ENCODE data around the gene CHFR. TPM values are rescaled to one million over a fixed set of nuclear protein-coding genes. Genes with fewer than 3 reads are reported as not detected.
"Not testable (repeated sequence)": the region's sequence is repeated elsewhere in the genome, so short reads cannot be mapped to it uniquely, and the experiment has no call there.

CHFR gene
- total RNA-seq, 2 experiments from 2014 or later, result 93.6 to 96.1 TPM

DNA sequence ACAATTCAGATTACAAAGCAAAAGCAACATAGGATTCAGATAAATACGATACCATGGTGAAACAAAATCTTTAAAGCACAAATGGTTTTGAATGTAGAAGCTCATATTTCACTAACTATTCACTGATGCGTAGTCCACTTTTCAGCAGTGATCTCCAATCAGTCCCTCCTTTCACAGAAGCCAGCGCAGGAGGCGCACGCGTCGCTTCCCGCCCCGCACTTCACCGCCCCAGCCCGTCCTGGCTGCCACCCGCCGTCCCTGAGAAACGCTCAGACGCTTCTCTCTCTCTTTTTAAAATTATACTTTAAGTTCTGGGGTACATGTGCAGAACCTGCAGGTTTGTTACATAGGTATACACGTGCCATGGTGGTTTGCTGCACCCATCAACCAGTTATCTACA is 19.8 kb upstream of the CHFR start:
- Mint-ChIP-seq H3K9me3 (peaks cover 8% of the 10 kb centered on the region), H3K4me3 (no peak overlapping the region), H3K4me1 (peaks cover 9% of the 10 kb centered on the region), H3K27me3 (peaks cover 13% of the 10 kb centered on the region), H3K27ac (no peak overlapping the region), H3K36me3 (peaks cover 8% of the 10 kb centered on the region)
- DNase-seq (no peak), ATAC-seq (ENCODE audit: low read depth) (no peak)
- POLR2A ChIA-PET, result interaction anchor here (0.6 to 1.1 kb wide), 2 partner anchors 20 to 50 kb away, joined by 3 read pairs; partner anchors contain the start of gene CHFR

DNA sequence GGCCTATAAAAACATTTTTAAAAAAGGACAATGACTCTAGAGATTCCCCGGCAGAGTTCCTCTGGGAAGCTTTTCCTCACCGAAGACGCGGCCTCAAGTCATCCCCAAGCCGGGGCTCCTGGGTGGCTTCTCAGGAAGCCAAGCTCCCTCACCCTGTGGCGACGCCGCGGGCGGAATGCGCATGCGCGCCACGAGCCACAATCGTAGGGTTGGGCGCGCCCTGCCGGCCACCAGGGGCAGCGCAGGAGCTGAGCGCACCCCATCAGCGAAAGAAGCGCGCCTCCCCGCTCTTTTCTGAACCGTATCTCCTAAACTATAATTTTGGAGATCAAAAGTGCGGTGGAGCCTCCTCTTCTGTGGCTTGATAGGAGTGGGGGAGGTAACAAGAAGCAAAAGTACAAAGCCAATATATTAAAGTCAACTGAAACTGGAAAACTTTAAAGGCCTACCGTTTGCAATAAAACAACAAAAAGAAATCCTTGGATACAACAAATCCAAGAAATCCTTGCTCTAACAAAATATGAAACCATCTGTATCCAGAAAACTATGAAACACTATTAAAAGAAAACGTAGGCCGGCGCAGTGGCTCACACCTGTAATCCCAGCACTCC is 17.4 kb upstream of the CHFR start:
- no peaks in the 10 kb centered on the region for H3K36me3 Mint-ChIP-seq
- no peaks in the 10 kb centered on the region for H3K9me3 Mint-ChIP-seq
- H3K27ac Mint-ChIP-seq, result no peak overlapping the region
- POLR2A ChIA-PET, result interaction anchor here (0.6 to 1.1 kb wide), 5 partner anchors 17 to 76 kb away, joined by 3 to 4 read pairs (median 3); partner anchors contain the start of gene CHFR
- peak; percentile 97 for DNase-seq
- peaks cover 13% of the 10 kb centered on the region for H3K27me3 Mint-ChIP-seq
- H3K4me1 Mint-ChIP-seq, result peaks cover 9% of the 10 kb centered on the region
- peak; percentile 8 for ATAC-seq (ENCODE audit: low read depth)
- peak overlapping the region; percentile 54 for H3K4me3 Mint-ChIP-seq

DNA sequence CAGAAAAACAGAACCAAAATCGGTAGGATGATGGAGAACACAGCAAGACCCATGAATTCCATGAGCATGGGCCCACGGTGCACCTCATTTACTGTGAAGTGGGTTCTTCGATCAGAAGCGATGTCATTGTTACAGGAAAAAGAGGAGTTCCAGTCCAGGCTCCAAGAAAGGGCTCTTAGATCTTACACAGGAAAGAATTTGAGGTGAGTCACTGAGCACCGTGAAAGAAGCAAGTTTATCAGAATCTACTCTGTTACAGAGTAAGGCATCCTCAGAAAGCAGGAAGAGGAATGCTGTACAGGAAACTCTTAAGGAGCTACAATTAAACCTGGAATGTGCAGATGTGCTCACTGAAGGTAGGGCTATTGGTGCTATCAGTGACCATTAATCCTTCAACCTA is 11.6 kb upstream of the CHFR start:
- Mint-ChIP-seq H3K27me3 (no peaks in the 10 kb centered on the region), H3K27ac (no peak overlapping the region), H3K9me3 (peaks cover 2% of the 10 kb centered on the region), H3K4me1 (peaks cover 4% of the 10 kb centered on the region), H3K4me3 (no peak overlapping the region), H3K36me3 (no peaks in the 10 kb centered on the region)
- no peak for DNase-seq
- POLR2A ChIA-PET, result interaction anchor here (1.1 kb wide), 1 partner anchor 10 kb away, joined by 3 read pairs; no protein-coding TSS in a partner anchor
- no peak for ATAC-seq (ENCODE audit: low read depth)

DNA sequence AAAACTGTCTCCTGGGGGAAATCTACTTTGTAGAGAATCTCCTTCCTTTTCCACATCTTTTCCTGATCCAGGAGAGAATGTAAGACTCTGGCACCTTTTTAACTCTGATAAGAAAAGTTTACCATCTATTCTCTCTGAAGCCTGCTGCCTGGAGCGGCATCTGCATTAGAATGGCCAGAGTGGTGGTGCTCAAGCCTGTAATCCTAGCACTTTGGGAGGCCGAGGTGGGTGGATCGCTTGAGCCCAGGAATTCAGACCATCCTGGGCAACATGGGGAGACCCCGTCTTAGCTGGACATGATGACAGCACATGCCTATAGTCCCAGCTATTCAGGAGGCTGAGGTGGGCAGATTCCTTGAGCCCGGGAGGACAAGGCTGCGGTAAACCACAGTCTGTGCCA is 1.4 kb upstream of the CHFR start:
- no peak for ATAC-seq (ENCODE audit: low read depth)
- DNase-seq, result no peak
- Mint-ChIP-seq H3K27ac (peak overlapping the region; percentile 62), H3K9me3 (peaks cover 11% of the 10 kb centered on the region), H3K36me3 (peaks cover 28% of the 10 kb centered on the region), H3K27me3 (no peaks in the 10 kb centered on the region), H3K4me1 (peaks cover 15% of the 10 kb centered on the region), H3K4me3 (peak overlapping the region; percentile 57)
- POLR2A ChIA-PET, result interaction anchor here (1.7 kb wide), 1 partner anchor 16 kb away, joined by 6 read pairs; no protein-coding TSS in a partner anchor

DNA sequence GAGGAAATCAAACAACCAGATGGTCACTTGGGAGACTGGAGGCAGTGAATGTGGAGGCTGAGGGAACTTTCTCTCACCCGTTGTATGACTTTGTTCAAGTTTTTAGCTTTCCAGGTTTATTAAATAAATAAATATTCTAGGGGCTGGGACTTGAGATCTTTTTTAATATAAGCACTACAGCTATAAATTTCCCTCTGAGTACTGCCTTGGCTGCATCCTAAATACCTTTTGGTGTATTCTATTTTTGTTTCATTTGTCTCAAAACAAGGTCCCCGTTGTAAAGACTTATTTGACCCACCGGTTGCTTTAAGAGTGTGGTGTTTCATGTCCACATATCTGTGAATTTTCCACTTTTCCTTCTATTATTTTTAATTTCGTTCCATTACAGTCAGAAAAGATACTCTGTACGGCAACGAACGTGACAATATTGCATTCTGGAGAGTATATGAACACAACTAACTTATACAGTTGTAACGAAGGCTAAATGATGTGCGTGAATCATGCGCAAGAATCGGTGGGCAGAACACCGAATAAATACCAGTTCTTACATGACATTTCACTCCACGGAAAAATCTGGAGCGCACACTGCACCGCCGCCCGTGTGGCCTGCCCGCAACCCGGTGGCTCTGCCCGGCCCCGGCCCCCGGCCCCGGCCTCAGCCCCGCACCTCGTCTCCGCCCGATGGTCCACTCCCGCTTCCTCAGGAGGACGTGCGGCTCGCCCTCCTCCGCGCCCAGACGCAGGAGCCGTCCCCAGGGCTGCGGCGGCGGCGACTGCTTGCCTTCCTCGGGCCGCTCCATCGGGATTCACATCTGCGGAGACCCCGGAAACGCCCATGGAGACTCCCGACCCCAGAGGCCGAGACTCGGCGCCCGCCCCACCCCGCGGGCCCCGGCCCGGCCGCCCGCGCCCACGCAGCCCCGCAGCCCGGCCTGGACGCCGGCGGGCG is 602 bp downstream of the CHFR start:
- POLR2A ChIA-PET, result interaction anchor here (0.7 to 1.3 kb wide), 14 partner anchors 8 to 151 kb away, joined by 3 to 20 read pairs (median 4); partner anchors contain the start of genes GOLGA3, ZNF26 and ZNF84
- Mint-ChIP-seq H3K4me3 (peak overlapping the region; percentile 81), H3K9me3 (peaks cover 11% of the 10 kb centered on the region), H3K27ac (peak overlapping the region; percentile 82), H3K27me3 (no peaks in the 10 kb centered on the region), H3K4me1 (peaks cover 15% of the 10 kb centered on the region), H3K36me3 (peaks cover 45% of the 10 kb centered on the region)
- DNase-seq (no peak), ATAC-seq (ENCODE audit: low read depth) (peak; percentile 11)

DNA sequence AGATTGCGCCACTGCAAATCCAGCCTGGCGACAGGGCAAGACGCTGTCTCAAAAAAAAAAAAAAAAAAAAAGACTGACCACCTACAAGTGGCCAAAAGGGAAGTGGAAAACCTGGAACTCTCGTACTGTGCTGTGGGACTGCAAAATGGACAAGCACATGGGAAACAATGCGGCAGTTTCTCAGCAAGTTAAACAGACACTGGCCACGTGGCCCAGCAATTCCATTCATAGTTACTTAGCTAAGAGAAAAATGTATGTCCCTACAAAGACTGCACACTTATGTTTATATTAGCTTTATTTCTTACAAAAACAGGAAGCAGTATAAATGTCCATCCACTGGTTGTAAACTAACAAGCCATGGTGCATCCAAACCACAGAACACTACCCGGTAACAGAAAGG is 5.6 kb downstream of the CHFR start:
- H3K27me3 Mint-ChIP-seq, result no peaks in the 10 kb centered on the region
- H3K36me3 Mint-ChIP-seq, result peaks cover 59% of the 10 kb centered on the region
- H3K4me3 Mint-ChIP-seq, result no peak overlapping the region
- peaks cover 7% of the 10 kb centered on the region for H3K9me3 Mint-ChIP-seq
- DNase-seq (no peak), ATAC-seq (ENCODE audit: low read depth) (no peak)
- POLR2A ChIA-PET, result no interaction called here
- no peak overlapping the region for H3K27ac Mint-ChIP-seq
- peaks cover 7% of the 10 kb centered on the region for H3K4me1 Mint-ChIP-seq

DNA sequence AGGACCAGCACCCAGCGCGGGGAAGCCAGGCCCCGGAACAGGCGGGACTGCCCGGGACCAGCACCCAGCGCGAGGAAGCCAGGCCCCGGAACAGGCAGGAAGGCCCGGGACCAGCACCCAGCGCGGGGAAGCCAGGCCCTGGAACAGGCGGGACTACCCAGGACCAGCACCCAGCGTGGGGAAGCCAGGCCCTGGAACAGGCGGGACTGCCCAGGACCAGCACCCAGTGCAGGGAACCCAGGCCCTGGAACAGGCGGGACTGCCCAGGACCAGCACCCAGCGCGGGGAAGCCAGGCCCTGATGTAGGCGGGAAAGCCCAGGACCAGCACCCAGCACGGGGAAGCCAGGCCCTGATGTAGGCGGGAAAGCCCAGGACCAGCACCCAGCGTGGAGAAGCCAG is 12.8 kb downstream of the CHFR start:
- Mint-ChIP-seq H3K4me1 (peaks cover 18% of the 10 kb centered on the region), H3K36me3 (peaks cover 35% of the 10 kb centered on the region)
- H3K9me3 Mint-ChIP-seq; POLR2A ChIA-PET; H3K27ac Mint-ChIP-seq; H3K4me3 Mint-ChIP-seq; DNase-seq; H3K27me3 Mint-ChIP-seq; ATAC-seq (ENCODE audit: low read depth): not testable (repeated sequence)

DNA sequence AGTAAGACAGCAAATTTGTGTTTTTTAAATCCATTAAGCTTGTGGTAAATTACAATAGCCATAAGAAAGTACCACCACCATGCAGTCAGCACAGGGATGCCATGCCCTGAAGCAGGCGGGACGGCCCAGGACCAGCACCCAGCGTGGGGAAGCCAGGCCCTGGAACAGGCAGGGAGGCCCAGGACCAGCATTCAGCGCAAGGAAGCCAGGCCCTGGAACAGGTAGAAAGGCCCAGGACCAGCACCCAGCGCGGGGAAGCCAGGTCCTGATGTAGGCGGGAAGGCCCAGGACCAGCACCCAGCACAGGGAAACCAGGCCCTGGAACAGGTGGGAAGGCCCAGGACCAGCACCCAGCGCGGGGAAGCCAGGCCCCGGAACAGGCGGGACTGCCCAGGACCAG is 13.2 kb downstream of the CHFR start:
- POLR2A ChIA-PET, result interaction anchor here (1.5 to 2.4 kb wide), 3 partner anchors 12 to 35 kb away, joined by 7 to 9 read pairs (median 8); partner anchors contain the start of gene CHFR
- H3K27me3 Mint-ChIP-seq, result no peaks in the 10 kb centered on the region
- peaks cover 40% of the 10 kb centered on the region for H3K36me3 Mint-ChIP-seq
- peak overlapping the region; percentile 59 for H3K4me3 Mint-ChIP-seq
- H3K27ac Mint-ChIP-seq, result peak overlapping the region; percentile 66
- DNase-seq, result no peak
- no peak for ATAC-seq (ENCODE audit: low read depth)
- peaks cover 18% of the 10 kb centered on the region for H3K4me1 Mint-ChIP-seq
- no peaks in the 10 kb centered on the region for H3K9me3 Mint-ChIP-seq

DNA sequence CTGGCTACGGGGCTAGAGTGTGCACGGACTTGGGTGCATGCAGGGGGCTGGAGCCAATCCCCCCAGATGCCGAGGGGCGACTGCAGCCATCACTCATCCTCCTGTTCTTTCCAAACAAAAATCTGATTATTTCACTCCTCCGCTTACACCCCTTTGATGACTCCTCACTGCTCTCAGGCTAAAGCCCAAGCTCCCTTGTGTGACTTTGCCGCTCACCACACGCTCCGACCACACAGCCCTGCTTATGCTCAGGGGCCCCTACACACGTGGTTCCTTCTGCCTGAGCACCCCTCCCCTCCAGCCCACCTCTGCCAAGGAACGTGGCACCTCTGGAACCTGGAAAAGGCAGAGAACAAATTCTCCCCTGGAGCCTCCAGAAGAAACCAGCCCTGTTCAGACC is 13.7 kb downstream of the CHFR start:
- Mint-ChIP-seq H3K4me1 (peaks cover 18% of the 10 kb centered on the region), H3K9me3 (no peaks in the 10 kb centered on the region), H3K27me3 (no peaks in the 10 kb centered on the region), H3K27ac (peak overlapping the region; percentile 66), H3K4me3 (peak overlapping the region; percentile 59), H3K36me3 (peaks cover 40% of the 10 kb centered on the region)
- no peak for ATAC-seq (ENCODE audit: low read depth)
- DNase-seq, result no peak
- POLR2A ChIA-PET, result interaction anchor here (1.2 to 2.4 kb wide), 6 partner anchors 12 to 40 kb away, joined by 4 to 9 read pairs (median 6); partner anchors contain the start of gene CHFR

DNA sequence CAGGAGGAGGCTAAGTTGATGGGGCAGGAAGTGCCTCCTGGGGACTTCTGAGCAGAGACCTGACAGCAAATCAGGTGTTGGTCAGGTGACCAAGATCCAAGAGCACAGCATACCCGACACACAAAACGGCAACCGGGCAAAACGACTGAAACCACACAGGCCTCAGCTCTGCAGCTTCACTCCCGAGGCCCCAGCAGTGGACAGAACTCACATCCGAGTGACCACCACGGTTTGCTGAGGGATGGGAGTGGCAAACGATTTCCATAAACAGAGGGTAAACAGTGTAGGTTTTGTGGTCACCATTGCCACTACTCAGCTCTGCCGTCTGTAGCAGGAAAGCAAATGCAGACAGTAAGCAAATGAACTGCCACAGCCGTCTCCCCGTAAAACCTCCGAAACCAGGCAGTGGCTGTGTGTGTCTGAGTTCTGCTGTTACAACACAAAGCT is 14.4 kb downstream of the CHFR start:
- peaks cover 17% of the 10 kb centered on the region for H3K4me1 Mint-ChIP-seq
- peak; percentile 65 for DNase-seq
- peaks cover 44% of the 10 kb centered on the region for H3K36me3 Mint-ChIP-seq
- peak overlapping the region; percentile 61 for H3K4me3 Mint-ChIP-seq
- peak overlapping the region; percentile 82 for H3K27ac Mint-ChIP-seq
- peak; percentile 86 for ATAC-seq (ENCODE audit: low read depth)
- H3K9me3 Mint-ChIP-seq, result no peaks in the 10 kb centered on the region
- no peaks in the 10 kb centered on the region for H3K27me3 Mint-ChIP-seq
- POLR2A ChIA-PET, result interaction anchor here (0.8 to 2.4 kb wide), 8 partner anchors 9 to 44 kb away, joined by 3 to 9 read pairs (median 6); partner anchors contain the start of gene CHFR

DNA sequence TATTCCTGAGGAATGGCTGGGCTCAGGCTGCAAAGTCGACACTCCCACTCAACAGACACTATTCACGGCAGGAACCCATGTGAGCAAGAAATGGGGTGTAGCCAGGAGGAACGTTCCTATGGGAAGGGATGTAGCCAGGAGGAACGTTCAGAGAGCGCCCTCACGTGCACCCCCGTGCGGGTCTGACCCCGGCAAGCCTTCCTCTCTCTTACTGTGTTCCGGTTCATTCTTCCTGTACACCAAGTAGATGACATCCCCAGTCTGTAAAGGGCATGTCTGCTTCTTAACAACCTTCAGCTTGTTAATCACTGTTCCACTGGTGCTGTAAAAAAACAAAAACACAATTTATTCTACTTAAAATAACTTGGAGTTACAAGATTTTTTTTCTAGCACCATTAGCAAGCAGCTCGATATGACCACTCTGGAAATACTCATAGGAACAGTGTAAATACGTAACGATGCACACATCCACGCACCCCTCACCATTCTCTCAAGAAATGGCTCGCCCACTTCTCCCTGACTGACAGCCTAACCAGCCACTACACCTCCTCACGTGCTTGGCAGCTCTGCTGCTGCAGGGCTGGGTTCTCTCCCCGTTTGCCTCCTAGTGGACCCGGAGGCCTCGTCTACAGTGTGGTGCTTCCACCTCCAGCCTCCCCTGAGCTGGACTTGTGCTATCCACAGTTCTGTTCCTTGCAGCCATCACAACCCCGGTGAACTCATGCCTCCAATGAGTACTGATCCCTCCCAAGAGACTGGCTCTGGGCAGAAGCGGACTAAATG is 15.1 kb downstream of the CHFR start:
- POLR2A ChIA-PET, result interaction anchor here (0.6 to 2.4 kb wide), 9 partner anchors 8 to 110 kb away, joined by 3 to 9 read pairs (median 5); partner anchors contain the start of gene CHFR
- peak; percentile 2 for ATAC-seq (ENCODE audit: low read depth)

DNA sequence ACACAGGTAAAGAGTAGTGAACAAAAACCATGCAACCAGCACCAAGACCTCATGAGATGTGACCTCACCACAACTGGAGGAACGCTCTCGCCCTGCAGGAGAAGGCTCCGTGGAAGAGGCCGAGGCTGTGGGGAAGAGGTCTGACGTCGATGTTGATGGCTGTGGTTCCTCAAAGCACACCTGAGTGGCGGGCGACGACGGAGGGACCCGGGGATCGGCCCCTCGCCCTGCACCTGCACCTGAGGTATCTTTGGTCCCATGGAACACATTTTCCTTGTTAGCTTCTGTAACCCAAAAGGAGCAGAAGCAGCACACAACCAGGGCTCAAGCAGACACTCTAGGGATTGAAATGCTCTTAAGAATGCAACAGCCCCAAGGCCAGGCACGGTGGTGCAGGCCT is 17.9 kb downstream of the CHFR start:
- DNase-seq (no peak), ATAC-seq (ENCODE audit: low read depth) (no peak)
- Mint-ChIP-seq H3K4me1 (peaks cover 26% of the 10 kb centered on the region), H3K4me3 (no peak overlapping the region), H3K27me3 (no peaks in the 10 kb centered on the region), H3K9me3 (no peaks in the 10 kb centered on the region), H3K36me3 (peaks cover 47% of the 10 kb centered on the region), H3K27ac (no peak overlapping the region)
- POLR2A ChIA-PET, result no interaction called here

More for the DNA sequence above, 15.1 kb downstream of the CHFR start:
- Mint-ChIP-seq H3K27ac (peak overlapping the region; percentile 82), H3K4me1 (peaks cover 20% of the 10 kb centered on the region), H3K4me3 (peak overlapping the region; percentile 61), H3K27me3 (no peaks in the 10 kb centered on the region), H3K9me3 (no peaks in the 10 kb centered on the region), H3K36me3 (peaks cover 44% of the 10 kb centered on the region)
- DNase-seq, result no peak

Data from activated naive CD8-positive, alpha-beta T cell treated with anti-CD3 and anti-CD28 coated beads, Interleukin-2, amount 10 ng/mL, durations not matched to agents 7 days and 5 days (primary cell).